HG03095 (cell line): ENCODE measurements around the gene RBM20.

ENCODE experiments used
- ATAC-seq: cut with Tn5 transposase; IDR thresholded peaks from one replicate; pipeline ENCODE4 v1.9.1; 2021; ENCODE audit warnings: moderate library complexity; ENCODE audit not compliant: unreplicated experiment

The RBM20 gene

GRCh38 chr10:110803239-110803749 lies 159.2 kb downstream of the RBM20 start:
- peak; percentile 74 for ATAC-seq

- no peak for ATAC-seq
Measured at GRCh38 chr10:110803830-110804338, 159.7 kb downstream of the RBM20 start.

GRCh38 chr10:110804376-110804775 lies 160.2 kb downstream of the RBM20 start:
- no peak for ATAC-seq

DNA sequence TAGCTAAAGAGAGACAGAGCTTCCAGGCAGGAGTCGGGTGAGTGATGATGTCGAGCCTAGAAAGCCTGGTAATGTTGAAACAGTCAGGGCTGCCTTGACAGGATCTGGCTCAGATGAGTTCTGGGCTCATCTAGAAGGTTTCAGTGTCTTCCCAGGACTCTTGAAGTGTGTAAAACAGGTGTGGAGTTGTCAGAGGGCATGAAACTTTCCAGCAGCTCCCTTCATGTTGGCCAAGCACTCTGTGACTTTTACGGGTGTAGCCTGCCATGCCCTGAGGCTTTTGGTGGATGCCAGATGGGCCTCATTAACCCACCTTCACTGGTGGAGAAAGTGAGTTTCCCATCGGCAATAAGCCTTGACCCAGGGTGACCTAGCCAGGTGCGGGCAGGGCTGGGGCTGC lies 161.2 kb downstream of the RBM20 start:
- no peak for ATAC-seq

DNA sequence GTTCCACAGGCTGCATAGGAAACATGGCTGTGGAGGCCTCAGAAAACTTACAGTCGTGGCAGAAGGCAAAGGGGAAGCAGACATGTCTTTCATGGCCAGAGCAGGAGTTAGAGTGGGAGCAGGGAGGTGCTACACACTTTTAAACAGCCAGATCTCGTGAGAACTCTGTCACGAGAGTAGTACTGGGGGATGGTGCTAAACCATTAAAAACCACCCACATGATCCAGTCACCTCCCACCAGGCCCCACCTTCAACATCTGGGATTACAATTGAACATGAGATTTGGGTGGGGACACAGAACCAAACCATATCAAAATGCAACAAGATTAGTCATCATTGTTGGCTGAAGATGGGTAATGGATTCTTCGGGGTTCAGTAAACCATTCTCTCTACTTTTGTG lies 162.2 kb downstream of the RBM20 start:
- ATAC-seq, result no peak

- no peak for ATAC-seq
Measured at GRCh38 chr10:110808123-110808522, 164.0 kb downstream of the RBM20 start.

- ATAC-seq, result no peak
Measured at GRCh38 chr10:110808615-110809014, 164.5 kb downstream of the RBM20 start.

- ATAC-seq, result no peak
Measured at GRCh38 chr10:110810625-110811024, 166.5 kb downstream of the RBM20 start.

DNA sequence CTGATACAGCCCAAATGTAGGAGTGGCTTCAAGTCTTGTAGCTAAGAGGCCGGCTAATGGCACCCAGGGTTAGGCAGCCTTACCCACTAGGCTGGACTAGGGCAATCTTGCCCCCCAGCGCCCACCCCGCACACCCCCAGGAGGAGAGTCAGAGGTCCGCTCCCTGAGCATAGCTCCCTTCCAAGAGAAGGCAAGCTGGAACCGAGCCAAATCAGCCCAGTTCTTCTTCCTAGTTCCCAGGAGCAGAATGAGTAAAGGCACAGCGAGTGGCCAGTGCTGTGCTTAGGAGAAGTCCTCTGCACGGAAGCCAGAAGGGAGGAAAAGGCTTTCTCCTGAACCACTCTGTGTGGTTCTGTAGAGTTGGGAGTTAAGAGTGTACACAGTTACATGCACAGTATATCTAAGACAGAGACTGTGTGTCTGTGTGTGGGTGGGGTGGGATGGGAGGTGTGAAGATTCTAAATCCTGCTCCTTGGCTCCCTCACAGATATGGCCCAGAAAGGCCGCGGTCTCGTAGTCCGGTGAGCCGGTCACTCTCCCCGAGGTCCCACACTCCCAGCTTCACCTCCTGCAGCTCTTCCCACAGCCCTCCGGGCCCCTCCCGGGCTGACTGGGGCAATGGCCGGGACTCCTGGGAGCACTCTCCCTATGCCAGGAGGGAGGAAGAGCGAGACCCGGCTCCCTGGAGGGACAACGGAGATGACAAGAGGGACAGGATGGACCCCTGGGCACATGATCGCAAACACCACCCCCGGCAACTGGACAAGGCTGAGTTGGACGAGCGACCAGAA lies 167.8 kb downstream of the RBM20 start:
- ATAC-seq, result no peak

DNA sequence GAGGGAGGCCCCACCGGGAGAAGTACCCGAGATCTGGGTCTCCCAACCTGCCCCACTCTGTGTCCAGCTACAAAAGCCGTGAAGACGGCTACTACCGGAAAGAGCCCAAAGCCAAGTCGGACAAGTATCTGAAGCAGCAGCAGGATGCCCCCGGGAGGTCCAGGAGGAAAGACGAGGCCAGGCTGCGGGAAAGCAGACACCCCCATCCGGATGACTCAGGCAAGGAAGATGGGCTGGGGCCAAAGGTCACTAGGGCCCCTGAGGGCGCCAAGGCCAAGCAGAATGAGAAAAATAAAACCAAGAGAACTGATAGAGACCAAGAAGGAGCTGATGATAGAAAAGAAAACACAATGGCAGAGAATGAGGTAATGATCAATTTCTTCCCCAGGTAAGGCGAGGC lies 168.4 kb downstream of the RBM20 start:
- no peak for ATAC-seq

DNA sequence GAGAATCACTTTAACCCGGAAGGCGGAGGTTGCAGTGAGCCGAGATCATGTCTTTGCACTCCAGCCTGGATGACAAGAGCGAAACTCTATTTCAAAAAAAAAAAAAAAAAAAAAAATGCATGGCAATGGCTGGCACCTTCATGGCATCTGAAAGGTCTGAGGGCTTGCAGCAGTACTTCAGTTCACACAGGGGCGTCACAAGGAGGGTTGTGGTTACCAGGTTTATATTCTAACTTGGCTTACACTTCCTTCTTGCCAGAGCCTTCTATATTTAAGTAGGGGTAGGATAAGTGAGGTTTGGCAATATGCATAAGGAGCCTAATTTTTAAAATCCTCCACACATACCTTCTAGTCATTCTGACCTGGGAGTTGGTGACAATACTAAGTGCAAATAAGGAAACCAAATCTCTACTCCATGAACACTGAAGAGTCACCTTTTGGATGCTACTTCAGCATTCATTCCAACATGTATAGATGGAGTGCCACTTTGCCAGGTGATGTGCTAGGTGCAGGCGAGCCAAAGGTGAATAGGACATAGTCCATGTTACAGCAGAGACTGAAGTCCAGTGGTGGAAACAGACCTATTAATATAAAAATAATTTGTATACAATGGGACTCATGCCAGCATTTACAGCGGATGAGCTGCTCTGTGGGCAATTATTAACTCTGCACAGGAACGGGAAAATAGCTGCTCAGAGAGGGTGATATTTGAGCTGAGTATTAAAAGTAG lies 169.8 kb downstream of the RBM20 start:
- ATAC-seq, result no peak

DNA sequence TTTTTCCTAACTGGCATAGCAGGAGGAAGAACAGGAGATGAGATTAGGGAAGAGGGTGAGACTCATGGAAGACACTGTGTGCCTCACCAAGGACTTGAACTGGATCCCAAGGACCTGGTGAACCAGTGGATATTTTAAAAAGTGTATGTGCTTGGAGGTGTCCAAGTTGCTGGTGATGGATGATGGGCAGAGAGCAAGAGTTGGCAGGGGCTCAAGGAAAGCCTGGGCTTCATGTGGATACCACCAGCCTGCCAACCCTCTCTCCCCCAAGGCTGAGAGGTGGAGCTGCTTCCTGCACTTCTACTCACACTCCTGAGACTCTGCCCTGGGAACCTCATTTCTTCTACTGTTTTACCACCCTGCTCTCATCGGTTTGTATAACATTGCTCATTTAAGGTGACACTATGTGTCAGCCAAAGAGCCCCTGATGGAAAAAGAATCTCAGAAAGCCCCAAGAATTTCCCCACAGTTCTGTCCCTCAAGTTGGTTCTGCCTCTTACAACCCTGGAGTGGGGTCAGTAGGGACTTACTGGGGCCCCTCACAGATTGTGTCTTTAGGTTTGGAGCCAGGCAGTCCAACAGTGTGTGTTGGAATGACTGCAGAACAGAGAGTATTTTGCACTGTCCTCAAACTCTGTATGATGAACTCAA lies 171.3 kb downstream of the RBM20 start:
- peak; percentile 62 for ATAC-seq

DNA sequence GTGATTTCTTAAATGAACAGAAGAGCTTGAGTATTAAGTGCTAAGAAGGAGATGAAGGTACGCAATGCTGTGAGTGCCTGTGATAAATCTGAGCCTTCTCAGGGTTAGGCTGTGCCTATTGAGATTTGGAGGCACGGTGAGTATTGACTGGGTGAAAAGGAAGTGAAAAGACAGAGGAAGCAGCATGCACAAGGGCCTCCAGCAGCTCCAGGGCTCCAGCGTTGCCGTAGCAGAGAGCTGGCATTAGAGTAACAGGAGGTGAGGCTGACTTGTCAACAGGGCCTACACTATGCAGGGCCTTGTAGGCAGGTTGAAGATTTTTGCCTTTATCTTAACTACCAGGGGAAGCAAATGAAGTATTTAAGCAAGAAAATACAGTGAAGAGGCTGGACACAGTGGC lies 173.5 kb downstream of the RBM20 start:
- ATAC-seq, result no peak

GRCh38 chr10:110818311-110819256 lies 174.4 kb downstream of the RBM20 start:
- no peak for ATAC-seq

DNA sequence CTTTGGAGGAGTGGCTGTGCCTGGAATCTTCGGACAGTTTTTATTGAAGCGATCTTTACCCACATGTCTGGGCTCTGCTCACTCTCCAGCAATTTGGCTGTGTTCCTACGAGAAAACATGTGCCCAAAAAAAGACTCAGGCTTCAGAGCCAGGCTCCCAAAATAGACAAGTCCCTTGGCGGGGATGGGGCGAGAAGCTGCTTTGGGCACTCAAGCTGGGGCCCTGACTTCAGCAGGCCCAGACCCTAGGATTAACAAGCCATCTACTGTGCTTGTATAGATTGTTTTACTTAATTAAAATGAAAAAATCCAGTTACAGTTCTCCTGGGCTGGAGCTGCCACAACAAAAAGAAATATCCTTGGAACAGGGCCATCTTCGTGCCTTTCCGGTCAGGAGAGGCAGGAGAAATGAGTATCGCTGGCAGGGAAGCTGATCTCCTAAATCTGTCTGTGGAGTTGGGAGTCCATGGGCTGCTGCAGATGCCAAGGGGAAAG lies 176.2 kb downstream of the RBM20 start:
- no peak for ATAC-seq

GRCh38 chr10:110821508-110821907 lies 177.4 kb downstream of the RBM20 start:
- ATAC-seq, result no peak

DNA sequence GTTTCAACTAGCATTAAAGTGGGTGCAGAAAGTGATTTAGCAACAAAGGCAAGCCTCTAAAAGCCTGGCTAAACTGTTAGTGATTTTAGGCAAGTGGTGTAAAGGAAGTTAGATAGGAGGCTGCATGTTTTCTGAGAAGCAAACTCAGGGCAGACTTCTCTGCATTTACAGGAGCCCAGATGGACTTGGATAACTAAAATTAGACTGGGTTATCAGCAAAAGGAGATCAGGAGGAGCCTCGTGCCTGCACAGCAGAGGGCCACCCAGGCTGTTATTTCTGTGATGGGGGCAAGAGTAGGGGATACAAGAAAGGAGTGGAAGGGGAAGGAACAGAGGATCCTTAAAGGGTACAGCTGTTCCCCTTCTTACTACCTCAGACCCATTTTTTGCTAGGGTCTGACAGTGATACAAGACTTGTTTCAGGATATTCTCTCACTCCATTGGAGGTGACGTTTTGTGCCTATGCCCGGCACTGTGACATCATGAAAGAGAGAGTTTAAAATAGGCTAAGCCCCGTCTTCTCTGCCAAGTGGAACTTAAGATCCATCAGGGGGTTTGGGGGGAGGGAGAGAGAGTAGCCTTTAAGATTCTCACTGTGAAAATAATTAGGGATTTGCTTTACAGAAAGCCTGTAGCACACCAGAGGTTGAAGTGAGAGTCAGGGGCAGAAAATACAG lies 178.0 kb downstream of the RBM20 start:
- no peak for ATAC-seq

GRCh38 chr10:110822712-110823311 lies 178.7 kb downstream of the RBM20 start:
- ATAC-seq, result no peak

- no peak for ATAC-seq
Measured at GRCh38 chr10:110824152-110824441, 180.0 kb downstream of the RBM20 start.
